Inflammatory macrophage (primary cell): Measurements from ENCODE around the gene PUDP.
"Not testable (repeated sequence)": the region's sequence is repeated elsewhere in the genome, so short reads cannot be mapped to it uniquely, and the experiment has no call there.

Experiments
- DNase-seq, 2 donors: peaks; one replicate each; pipeline ENCODE4 v3.0.0-alpha.2; 2020 to 2022

Gene PUDP

DNA sequence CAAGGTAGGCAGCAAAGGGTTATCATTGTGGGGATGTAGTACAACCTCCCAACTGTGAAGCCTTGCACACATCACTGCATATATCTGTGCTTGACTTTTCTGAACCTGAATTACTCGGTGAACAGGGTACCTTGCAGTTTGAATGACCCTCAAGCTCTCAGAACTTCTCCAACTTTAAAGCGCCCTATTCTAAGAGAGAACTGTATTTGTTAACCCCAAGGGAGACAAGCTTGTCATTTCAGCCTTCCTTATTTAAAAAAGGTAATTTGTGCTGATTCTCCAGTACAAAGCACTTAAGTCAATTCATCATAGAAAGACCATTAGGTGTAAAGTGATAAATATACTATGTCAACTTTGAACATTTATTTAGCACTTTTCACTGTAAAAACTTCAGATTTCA lies 122.5 kb downstream of the PUDP start:
- DNase-seq: no peak

DNA sequence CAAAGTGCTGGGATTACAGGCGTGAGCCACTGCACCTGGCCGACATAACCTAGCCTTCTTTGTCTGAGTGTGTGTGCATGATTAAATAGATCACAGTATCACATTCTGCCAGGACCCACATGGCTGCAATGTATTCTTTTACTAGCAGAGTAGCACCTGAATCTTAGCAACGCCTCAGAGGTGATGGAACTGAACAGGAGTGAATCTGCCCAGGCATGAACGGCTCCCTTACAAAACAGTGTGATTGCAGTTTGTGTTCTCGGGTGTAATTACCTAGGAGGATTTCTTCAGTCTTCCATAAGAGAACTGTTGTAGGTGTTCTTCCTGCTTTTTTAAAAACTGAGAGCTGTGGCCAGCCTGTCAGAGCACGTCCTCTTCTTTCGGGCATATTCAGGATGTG lies 123.1 kb downstream of the PUDP start:
- DNase-seq: no peak

DNA sequence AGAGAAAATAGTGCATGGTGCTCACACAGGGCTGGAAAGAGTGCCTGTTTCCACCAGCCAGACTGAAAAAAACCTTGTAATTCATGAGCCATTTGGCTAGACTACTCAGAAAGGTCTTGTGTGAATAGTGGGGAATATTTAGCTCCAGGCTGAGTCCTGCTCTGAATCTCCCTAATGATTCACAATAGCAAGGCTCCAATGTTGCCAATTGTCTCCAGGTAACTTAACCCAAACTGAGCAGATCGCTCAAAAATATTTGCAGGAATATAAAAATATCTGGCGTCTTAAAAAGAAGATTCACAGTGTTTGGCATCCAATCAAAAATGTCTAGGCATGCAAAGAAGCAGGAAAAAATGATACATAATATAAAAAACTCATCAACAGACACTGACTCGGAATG lies 125.0 kb downstream of the PUDP start:
- DNase-seq: not testable (repeated sequence)

DNA sequence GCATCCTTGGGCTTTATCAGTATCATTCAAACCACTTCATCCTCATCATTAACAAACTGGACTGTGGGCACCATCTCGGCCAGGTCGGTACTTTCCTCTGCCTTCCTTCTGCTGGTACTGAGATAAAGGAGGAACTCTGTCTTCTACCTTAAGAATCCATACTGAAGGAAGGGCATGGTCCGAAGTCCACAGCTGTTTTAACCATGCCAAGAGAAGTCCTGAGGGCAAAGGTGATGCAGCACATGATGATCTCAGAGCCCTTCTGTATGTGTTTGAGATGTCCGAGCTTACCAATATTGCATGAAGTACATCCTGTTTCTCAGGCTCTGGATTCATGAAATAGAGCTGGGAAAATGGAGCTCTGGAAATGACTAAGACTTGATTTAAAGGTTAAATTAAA lies 126.0 kb downstream of the PUDP start:
- DNase-seq: no peak

DNA sequence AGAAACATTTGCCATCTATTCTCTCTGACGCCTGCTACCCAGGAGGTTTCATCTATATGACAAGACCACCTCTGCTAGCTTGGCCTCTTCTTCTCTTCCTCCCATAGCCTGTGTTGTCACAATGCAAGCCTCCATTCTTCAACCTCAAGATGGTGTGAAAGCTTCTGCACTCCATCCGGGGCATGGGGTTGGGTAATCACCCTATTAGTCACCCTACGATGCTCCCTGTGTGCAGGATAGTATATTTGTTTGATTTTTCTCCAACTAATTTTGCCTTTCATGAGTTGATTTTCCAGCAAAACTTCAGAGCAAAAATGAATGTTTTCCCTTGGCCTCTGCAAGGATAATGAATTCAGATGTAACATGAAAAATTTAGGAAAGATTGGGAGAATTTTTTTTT lies 128.4 kb downstream of the PUDP start:
- no peak for DNase-seq

DNA sequence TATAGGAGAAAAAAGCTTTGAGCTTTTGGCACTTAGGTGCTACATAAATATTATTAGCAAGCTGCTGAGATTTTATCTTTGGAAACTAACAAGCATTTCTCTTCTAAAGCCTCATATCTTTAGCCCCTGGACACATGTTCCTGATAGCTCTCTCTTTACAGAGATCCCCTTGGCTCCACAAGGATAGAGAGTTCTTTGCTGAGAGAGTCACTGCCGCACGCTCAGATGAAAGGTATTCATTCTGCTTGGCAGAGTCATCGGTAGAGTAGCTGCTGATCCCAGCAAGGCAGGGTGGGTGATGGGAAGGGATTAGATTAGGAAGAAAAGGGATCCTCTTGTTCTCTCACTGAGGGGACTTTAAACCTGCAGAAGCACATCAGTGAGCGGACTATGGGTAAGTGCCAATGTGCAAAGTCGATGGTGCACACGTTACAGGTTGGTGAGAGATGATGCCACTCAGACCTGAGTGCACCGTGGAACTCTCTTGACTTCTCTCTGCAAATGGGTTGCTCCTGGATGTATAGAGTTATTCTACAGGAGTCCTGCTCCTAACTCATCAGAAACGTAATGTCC lies 135.6 kb downstream of the PUDP start:
- DNase-seq: not testable (repeated sequence)

DNA sequence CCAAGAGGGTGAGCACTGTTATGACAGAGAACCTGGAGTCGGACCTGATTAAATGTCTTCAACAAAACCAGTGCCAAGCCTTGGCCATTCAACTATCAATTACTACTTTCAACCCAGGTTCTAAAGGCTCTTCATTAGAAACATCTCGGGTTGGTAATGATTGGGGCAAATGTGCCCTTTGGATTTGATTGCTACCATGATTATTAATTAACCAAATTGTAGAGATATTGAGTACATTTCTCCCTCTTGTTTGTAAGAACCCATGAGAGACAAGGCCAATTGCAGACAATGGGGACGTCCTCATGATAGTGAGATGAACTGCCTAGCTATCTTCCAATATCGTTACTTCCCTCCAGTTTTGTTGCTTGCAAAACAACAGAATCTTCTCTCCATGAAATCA lies 137.1 kb downstream of the PUDP start:
- not testable (repeated sequence) for DNase-seq

DNA sequence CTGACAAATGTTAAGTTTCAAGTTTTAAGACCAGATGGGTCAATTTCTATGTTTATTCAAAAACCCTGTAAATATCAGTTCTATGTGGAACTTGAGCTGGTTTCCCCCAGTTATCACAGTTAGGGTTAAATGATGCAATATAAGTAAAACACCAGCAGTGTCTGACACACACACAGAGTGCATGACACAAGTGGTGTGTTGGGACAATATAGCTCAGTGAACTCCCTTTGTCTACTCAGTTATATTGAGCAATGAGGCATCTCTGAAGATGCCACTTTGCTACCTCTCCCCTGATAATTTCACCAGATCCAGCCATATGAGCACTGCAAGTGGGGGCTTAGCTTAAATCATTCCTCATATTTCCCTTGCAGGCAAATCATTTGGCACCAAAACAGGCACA lies 140.6 kb downstream of the PUDP start:
- not testable (repeated sequence) for DNase-seq
